Ramos (cell line): ENCODE results near the gene CPNE5.

Experiments
- in situ Hi-C: fragments of 300-500 bp; cut with MboI; formaldehyde crosslinking; loops from one replicate; pipeline ENCODE4 v1.14.3; 2022; ENCODE audit warnings: low sequenced_read_pairs; ENCODE audit not compliant: unreplicated experiment

CPNE5 gene

DNA sequence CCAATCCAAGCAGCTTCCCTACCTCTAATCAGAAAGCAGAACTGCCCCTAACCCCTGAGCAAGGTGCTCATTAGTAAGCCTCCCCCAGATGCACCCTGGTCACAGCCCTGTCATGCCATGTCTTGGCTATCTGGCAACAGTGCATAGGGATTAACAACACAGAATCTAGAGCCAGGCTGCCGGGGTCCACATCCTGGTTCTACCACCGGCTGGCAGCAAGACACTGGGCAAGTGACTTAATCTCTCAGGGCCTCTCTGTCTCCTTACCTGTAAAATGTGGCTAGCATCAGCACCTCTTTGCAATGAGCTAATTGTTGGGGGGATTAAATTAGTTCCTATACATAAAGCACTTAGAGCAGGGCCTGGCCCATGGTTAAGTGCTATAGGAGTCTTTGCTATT is 68.1 kb downstream of the CPNE5 start:
- in situ Hi-C loops = loop anchor here (10.0 kb wide), 1 partner anchor 244 kb away; no protein-coding TSS in a partner anchor

DNA sequence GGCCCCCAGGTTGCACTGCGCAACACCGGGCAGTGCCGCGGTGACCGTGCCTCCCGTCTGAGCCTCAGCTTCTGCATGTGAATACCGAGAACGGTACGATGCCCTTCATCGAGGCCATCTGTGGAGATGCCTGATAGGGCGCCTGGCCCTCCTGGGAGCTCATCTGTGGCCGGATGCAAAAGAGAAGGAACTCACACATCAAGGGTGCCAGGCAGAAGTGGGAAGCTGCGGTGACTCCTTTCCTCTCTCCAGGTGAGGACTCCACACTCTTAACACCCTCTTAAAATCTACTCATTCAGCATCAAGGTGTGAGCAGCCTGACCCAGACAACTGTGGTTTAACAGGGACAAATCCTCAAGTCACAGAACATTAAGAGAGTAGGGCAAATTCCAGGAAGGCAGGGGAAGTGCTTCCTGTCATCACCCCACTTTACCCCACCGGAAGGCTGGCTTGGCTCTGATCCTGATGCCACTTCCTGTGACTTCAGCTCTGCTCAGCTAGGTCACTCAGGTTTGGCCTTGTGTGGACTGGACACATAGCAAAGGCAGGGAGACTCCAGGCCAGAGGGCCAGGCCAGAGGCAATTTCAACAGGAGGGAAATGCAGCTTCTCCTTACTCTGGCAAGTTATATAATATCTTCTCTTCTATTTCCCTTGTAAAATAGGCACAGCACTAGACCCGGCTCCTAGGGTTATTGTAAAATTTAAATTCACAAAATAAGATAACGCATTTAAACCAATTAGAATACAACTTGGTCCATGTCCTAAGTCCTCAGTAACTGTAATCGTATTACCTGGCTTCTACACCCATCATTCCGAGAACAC is 69.4 kb downstream of the CPNE5 start:
- in situ Hi-C loops = loop anchor here (10.0 kb wide), 2 partner anchors 245 to 435 kb away; no protein-coding TSS in a partner anchor

DNA sequence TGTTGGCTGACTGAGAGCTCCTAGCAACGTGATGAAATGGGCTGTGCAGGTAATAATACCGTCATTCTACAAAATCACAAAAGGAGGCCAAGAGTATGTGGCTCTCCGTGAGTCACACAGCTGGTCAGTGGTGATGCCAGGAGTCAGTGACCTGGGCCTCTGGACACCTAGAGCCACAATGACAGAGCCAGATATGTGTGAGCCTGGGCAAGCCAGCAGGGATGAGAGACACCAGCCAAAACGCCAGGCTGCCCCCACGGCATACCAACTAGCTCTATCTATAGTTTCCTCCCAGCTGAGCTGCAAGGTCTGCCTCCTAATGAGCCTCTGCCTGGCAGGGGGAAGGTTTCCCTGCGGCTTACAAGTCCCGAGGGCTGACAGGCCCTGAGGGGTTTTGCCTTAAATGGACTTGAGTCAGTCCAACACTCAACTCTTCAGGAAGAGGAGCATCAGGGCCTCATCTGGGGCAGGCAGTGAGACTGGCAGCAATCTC is 70.0 kb downstream of the CPNE5 start:
- in situ Hi-C loops = loop anchor here (10.0 kb wide), 1 partner anchor 436 kb away; no protein-coding TSS in a partner anchor

DNA sequence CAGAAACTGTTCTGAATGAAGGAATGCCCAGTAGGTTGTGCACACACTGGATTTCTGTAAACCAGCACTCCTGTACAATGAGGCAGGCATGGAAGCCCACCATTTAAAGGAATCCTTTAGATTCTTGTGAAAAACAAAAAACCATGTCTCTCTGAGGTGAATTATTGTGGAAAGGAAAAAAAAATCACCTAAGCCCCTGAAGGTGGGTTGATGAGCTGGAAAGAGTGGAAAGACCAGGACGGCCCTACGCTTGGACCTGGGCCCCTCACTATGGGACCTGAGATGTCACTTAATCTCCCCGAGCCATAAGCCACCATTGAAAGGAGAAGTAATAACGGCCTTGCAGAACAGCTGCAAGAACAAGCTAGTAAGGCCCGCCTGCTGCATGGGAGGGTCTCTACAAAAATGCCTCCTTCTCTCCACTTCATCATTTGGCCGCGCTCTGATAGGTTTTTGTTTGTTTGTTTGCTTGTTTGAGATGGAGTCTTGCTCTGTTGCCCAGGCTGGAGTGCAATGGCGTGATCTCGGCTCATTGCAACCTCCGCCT is 72.8 kb downstream of the CPNE5 start:
- in situ Hi-C loops = loop anchor here (10.0 kb wide), 1 partner anchor 438 kb away; no protein-coding TSS in a partner anchor

DNA sequence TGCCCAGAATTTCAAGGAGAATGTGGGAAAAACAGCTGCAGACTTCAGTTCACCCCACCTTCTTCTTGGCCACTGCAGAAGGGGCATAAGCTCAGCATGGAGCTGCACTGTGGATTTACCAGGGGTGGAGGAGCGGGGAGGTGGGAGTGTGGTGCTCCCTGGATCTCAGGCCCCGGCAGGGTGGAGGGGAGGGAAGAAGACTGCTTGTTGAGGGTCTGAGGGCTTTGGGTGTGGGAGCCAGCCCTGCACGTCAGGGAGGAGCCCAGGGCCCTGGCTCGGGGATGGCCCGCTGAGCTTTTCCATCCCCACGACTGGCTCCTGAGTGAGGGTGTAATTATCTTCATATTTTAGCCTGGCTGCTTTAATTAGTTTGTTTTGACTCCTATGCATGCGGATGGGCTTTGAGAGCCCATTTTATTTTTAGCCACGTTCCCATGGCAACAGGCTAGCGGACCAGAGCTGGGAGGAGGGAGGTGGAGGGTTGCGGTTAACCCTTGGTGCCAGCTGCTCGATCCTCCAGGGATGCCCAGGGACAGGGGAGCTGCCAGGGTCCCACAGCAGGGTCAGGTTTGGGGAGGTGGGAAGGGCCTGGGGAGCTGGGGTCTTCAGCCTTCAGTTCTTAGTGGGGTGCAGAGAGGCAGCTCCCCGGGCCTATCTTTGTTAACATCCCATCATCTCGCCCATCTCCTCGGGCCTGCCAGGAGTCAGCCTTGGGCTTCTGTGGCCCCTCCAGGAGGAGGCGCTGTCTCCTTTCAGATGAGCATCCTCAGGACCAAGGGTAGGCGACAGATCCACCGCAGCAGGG is 73.4 kb downstream of the CPNE5 start:
- in situ Hi-C loops = loop anchor here (10.0 kb wide), 1 partner anchor 439 kb away; no protein-coding TSS in a partner anchor

DNA sequence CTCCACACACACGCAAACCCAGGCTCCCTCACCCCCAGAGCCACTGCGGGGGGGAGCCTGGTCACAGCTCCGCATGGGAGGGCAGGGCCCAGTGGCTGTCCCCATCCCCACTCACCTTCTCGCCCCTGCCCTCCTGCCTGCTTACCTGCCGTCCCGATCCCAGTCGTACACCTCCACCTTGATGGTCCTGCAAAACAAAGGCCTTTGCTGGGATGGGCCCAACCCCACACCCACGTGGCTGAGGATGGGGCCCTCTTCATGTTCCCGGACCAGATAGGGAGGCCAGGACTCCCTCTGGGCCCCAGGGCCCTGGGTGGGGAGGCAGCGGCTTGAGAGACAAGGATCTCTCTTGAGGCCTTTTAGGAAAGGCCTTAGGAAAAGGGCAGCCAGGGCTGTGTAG is 74.1 kb downstream of the CPNE5 start:
- in situ Hi-C loops = loop anchor here (10.0 kb wide), 1 partner anchor 440 kb away; no protein-coding TSS in a partner anchor

DNA sequence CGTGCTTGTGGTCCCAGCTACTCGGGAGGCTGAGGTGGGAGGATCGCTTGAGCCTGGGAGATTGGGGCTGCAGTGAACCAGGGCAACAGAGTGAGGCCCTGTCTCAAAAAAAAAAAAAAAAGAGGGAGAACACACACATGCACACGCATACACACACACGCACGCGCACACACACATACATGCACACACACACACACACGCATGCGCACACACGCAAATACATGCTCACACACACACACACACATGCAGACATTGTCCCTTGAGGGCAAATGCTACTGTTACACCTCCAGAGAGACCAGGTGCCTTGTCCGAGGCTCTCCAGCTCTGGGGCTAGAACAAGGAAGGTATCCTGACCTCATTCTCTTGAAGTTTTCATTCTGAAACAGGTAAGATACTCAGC is 77.1 kb downstream of the CPNE5 start:
- in situ Hi-C loops = loop anchor here (10.0 kb wide), 1 partner anchor 443 kb away; no protein-coding TSS in a partner anchor

DNA sequence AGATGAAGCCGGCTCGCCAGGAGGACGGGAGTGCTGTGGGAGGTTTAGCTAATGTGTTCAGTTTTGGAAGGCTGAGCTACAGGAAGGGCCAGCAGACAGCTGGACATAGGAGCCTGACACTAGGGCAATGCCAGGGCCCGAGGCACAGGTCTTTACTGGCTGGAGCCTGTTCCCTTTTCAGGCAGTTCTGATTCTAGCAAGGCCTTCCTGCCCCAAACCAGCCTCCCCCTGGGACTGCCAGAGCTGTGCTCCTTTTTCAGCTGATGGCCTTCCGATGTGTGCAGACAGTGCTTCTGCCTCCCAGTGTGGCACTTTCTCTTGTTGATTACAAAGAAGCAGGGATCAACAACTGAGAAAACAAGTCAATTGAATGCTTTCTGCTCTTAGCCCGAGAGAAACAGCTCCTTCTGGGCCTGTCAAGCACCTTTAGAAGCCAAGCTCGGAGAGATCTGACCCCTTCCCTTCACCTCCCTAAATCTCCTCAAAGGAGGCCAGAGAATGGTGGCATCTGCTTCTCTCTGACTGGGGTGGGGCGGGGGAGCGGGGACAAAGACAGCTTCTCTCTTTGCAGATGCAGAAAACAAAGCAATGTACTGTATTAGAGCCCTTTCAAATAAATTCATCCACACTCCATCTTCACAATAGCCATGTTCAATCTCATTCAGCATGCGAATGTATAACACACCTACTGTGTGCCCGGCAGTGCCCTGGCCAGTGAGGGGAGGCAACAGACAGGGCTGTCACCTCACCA is 78.4 kb downstream of the CPNE5 start:
- in situ Hi-C loops = loop anchor here (10.0 kb wide), 1 partner anchor 444 kb away; no protein-coding TSS in a partner anchor

DNA sequence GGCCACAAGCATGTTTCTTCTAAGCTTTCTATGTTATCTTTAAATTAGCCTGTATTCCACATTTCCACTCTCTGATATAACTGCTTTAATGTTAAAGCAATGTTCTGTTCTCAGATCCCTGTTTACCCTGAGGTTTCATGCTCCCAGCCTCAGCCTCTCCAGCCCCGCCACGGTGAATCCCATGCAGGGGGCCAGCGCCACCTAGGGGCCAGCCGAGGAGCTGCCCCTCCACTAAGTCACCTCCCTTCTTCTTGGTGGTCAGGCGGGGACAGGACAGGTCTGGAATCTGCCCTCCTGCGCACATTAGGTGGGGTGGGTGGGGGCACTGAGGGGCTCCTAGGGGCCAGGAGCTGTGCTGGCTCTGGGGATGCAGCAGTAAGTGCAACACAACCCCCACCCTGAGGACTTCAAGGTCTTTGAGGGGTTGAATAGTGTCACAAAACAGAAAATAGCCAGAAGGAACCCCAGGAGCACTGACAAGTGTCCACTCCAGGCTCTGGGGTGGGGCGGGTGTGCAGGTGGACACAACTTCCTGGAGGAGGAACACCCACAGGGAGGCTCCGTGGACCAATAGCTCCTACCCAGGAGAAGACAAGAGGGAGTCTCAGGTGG is 80.0 kb downstream of the CPNE5 start:
- in situ Hi-C loops = loop anchor here (5.0 kb wide), 1 partner anchor 77 kb away; no protein-coding TSS in a partner anchor

DNA sequence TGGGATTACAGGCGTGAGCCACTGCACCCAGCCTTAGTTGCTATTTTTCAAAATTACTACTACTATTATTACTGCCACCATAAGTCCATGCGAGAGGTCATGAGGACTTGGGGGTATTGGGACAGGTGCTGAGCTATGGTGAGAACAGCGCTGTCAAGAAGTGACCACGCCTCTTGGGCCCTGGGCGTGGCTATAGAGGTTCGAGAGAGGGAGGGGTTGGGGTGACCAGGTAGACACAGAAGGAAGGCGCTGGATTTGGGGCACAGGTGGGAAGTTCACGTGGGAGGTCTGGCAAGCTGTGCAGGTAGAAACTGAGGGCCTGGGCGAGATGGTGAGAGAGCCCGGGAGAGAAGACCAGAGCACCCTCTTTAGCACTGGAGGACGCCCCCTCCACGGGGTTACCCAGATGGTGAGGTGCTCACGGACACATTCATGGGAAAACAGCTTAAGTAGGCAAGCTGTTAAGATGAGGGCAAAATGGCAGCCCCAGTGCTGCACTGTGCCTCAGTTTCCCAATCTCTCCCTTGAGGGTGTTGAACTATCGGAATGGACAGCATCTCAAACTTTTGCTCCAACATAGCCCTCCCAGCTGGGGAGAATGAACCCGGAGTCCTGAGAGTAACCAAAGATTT is 80.6 kb downstream of the CPNE5 start:
- in situ Hi-C loops = loop anchor here (5.0 kb wide), 1 partner anchor 76 kb away; no protein-coding TSS in a partner anchor

DNA sequence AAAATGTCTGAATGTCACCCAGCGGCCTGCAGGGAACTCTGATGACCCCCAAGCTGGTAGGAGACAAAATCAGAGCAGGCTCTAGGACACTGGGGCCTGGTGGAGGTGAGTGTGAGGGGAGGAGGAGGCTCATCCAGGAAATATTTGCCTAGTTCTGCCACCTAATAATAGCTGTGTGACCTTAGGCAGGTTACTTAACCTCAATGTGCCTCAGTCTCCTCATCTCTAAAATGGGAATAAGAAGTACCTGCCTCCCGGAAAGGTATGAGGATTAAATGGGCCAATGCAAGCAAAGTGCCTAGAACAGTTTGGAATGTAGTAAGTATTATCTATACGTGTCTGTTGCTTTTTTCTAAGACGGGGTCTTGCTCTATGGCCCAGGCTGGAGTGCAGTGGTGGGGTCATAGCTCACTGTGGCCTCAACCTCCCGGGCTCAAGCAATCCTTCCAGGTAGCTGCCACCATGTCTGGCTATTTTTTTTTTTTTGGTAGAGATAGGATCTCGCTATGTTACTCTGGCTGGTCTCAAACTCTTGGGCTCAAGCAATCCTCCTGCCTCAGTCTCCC is 81.2 kb downstream of the CPNE5 start:
- in situ Hi-C loops = loop anchor here (5.0 kb wide), 1 partner anchor 76 kb away; no protein-coding TSS in a partner anchor

DNA sequence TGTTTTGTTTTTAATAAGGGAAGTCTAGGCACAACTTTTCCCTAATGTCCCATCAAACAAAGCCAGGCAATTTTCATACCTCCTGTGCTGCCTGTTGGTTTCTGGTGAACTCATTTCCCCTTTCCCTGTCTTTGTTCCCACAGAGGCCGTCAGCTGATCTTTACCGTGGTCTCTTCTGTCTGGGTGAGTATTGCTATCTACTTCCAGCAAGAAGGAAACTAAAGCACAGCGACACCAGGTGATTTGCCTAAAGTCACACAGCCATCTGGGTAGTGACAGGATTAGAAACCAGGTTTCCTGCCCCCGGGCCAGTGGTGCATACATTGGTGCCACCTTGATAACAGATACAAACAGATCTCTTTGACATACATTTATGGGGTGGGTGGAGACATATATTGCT is 82.0 kb downstream of the CPNE5 start:
- in situ Hi-C loops = loop anchor here (5.0 kb wide), 1 partner anchor 75 kb away; no protein-coding TSS in a partner anchor

DNA sequence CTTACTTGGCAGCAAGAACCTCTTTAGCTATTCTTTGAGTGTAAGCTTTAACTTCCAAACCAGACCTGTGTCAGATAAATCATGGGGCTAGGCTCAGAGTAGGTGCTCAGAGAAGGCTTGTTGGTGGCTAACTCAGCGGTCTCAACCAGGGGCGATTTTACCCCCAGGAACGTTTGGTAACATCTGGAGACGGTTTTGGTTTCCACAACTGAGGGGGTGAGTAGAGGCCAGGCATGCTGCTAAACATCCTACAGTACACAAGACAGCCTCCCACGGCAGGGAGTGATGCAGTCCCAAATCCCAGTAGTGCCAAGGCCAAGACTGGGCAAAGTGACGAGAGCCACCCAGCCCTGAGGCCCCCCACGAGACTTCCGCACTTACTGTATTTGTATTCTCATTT is 82.5 kb downstream of the CPNE5 start:
- in situ Hi-C loops = loop anchor here (5.0 kb wide), 1 partner anchor 74 kb away; no protein-coding TSS in a partner anchor

DNA sequence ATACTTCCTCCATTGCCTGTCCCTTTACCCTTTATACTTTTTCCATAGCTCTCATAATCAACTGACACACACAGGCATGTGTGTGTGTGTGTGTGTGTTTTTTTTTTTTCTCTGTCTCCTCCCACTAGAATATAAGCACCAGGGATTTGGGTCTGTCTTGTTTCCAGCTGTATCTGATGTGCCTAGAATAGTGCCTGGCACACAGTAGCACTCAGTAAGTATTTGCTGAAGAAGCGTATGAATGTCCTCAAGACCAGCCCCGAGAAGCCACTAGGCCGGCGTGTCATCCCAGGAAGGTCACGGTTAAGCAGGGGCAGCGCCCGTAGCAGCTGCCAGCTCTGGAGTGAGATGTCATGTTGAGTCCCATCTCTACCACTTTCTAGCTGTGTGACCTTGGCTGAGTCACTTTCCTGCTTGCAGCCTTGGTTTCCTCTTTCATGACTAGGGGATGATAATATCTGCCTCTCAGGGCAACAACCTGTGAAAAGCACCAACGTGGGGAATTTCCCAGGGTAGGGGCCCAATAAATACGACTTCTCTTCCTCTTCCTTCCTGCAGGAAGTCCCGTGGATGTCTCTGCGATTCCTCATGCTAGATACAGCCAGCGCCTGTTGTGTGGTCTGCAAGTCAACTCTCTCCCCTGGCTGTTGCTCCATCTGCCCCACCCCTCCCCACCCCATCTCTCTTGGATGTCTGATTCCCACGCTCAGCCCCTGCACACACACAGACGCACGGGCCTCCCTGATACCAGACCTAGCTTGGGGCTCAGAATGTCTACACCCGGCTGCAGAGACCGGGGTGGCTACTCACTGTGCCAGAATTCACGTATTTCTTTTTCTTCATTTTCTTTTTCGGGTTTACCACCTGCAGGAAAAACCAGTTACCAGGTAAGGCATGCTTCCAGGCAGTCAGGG is 83.6 kb downstream of the CPNE5 start:
- in situ Hi-C loops = loop anchor here (5.0 kb wide), 1 partner anchor 73 kb away; no protein-coding TSS in a partner anchor

DNA sequence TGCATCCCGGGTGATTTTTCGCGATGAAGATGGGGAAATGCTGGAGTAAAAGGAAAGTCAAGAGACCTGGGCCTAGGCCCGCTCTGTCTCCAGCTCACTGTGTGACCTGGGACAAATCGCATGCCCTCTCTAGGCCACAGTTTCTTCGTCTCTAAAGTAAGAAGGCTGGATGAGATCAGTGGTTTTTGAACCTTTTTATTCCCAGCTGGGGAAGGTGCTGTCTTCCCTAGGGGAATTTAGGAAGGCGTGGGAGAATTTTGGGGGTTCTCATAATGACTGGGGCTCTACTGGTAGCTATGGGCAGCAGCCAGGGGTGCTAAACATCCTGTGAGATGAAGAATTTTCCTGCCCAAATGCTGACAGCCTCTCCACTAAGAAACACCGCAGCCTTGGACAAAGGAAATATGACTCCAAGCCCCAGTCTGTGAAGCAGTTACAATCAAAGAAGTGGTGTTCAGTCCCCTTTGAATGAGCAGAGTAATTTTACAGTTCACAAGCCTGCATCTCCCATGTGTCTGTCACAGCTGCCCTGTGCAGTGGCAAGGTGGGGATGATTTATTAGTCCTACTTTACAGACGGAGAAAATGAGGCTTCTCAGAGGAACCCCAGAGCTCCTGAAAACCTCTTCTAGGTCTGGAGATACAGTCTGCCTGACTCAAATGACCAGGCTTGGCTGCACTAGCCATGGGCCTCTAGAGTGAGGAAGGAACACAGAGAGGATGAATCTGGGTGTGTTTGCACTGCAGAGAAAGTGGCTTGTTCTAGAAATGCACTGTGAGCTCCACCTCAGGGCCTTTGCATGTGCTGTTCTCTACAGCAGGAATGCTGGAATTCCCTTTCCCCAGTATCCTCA is 84.4 kb downstream of the CPNE5 start:
- in situ Hi-C loops = loop anchor here (5.0 kb wide), 2 partner anchors 73 to 133 kb away; no protein-coding TSS in a partner anchor
